NCI-H1092 (cell line): Measurements from ENCODE around the gene PXMP4.

ENCODE experiments used
- DNase-seq: peaks from one replicate; lab custom pipeline; 2025; lab: John Stamatoyannopoulos, UW

The PXMP4 gene

DNA sequence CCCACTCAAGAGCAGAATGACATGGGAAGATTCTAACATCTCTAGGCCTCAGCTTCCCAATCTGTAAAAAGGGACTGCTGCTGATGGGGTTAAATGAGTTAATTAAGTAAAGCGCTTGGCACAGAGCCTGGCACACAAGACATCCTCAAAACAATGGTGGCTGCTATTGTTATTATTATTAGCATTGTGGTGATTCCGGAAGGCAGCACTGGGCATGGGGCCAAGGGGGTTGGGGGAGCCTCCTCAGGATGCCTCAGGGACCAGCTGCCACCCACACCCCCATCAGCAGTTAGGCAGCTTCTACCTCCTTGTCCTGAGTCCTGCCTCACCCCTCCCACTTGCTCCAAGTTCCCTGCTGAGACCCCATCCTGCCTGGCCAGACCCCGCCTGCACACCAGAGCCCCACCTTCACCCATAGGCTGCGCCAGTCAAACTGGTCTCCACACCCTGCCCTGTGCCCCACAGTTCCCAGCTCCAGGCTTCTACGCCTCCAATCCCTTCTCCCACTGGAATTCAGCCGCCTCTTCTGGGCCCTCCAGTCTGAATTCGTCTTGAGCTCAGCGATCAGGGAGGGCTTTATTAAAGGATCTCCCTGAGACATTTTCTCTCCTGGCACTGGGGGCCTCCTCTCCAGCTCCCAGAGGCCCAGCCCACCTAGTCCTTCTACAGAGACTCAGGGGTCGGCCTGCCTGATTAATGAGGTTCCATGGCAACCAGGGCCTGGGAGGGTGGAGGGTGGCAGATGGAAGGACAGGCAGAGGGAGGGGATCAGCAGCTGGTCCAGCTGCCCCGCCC is 35.4 kb downstream of the PXMP4 start:
- DNase-seq: no peak

DNA sequence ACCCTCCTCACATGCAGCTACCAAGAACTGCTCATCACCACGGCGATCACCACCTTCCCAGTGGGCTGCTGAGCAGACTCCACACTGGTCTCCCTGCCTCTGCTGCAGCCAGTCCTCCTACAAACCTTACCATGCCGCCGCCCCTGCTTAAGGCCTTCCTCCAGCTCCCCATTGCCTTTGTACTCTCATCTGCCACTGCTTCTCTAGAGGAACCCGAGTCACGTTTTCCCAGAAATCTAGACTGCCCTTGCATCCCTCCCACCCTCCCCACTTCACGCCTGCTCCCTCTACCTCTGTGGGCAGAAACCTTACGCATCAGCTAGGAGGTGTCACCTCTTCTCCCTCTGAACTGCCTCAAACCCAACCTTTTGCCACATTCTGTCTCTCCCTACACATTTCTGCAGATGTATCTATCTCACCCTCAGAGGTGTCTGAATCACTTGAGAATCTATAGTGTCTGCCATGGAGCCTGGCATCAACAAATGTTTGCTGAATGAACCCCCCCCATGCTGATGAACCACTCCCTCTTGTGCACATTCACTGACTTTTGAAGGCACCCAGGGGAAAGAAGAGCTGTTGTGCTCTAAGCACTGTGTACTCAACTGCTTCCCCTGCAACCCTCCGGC is 38.3 kb downstream of the PXMP4 start:
- no peak for DNase-seq

DNA sequence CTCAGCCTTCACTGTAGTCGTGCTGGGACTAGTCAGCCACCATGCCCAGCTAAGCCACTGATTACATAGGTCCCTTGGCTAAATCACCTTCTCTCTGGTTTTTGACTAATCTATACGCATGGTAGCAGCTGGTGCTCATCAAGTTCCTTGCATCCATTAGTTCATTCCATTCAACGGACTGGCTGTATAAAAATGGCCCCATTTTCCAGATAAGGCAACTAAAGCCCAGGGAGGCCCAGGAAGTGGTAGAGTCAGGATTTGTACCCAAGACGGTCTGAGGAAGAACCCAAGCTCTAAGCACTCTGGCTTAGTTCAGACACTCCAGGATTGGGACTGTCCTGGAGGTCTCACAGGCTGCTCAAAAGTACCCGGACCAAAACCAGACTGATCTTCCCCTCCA is 38.8 kb downstream of the PXMP4 start:
- DNase-seq: no peak

DNA sequence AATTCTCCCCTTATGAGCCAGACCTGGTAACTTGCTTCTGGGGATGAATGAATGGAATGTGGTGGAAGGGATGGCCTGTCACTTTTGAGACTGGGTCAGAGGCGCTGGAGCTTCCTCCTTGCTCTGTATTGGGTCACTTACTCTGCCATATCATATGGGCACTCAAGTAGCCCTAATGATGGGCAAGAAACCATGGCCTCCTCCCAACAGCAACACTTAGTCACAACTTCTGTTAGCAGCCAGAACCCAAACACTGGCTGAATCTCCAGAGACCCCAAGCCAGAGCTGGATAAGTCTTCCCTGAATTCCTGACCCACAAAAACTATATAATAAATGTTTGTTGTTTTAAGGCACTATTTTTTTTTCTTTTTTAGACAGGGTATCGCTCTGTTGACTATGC is 39.4 kb downstream of the PXMP4 start:
- DNase-seq: no peak

DNA sequence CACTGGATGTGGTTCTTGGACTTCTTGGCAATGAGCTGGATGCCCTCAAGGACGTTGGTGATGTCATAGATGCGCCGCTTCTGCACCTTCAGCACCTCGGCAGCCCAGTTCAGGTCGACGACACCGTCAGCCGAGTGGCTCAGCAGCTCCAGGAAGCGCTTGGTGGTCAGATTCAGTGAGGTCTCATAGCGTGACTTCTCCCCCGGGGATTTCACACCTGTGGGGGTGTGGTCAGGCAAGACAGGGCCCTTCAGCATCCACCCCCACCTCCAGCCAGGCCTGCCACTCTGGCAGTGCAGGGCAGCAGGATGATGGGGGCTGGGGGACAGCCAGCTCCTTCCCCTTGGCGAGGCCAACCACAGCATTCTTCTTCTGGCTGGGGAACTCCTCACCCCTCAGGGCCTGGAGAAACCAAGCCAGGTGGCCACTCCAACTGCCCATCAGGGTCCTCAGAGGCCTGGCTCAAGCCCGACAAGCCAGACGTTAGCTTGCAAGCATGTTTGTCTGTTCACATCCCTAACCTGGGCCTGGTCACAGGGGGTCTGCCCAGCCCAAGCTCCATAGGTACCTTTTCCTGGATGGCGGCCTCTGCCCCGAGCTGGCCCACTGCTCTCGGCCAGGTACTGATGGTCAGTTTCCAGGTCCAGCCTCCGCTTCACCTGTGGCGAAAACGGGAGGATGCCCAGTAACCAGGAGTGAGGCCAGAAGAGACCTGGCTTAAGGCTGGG is 40.2 kb downstream of the PXMP4 start:
- no peak for DNase-seq

DNA sequence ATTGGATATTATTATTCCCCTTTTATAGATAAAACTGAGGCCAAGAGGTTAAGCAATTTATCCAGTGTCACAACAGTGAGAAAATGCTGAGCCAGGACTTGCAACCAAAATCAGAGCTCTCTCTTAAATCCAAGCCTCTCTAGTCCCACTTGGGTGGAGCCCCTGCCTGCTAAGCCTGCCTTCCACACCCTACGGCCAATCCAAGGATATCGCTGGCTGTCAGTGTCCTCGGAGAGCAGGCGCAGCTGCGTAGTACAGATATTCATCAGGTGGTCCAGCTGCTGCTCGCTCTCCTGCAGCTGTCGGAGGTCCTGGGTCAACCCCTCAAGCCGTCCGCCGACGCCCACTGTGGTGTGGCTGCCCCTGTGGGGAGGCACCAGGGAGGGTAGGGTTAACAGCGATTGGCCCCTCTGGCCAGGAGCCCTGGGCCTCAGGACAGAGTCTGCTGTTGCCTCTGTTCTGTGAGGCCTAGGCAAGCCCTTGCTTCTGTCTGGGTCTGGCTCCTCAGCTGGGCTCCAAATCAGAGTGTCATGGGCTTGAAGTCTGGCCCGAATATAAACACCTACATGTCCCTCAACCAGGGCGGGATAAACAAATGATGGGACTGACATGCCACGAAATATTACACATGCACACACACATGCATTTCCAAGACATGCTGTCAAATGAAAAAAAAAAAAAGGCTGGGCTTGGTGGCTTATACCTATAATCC is 42.0 kb downstream of the PXMP4 start:
- DNase-seq: no peak

DNA sequence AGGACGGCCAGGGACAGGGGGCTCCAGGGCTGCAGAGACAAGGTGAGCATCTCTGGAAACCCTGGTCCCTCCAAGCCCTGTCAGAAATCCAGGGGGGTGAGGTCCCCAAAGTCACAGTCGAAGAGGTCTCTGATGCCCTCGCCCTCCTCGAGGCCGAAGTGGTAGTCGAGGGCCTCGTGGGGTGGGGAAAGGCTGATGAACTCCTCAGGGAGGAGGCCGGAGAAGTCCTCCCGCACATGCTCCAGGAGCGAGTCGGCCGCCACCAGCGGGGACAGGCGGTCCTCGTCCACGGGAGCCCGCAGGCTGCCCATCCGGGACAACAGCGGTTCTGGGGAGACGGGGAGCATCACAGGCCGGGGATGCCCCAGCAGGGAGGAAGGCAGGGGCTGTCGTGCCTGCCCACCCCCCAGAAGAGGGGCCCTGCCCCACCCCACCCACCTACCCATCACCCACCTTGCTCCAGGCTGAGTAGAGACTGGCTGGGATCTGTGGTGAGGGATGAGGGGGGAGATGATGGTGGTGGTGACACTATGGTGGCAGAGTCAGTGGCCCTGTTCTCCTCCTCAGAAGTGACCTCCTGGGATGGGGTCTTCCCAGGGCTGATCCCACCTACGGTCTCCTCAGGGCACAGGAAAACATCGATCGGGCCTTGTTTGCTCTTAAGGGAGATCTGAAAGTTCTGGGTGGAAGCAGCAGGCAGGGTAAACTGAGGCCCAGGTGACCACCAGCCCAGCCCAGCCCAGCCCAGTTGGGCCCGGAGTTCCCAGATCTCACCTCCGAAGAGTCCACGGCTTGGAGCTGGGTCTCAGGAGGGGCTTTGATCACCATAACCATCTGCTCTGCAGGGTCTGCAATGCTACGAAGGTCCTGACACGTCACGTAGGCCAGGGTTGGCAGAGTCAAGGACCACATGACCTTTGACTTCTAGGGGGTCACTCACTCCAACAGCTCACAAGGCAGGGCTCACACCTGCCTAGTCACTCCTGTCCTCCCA is 43.2 kb downstream of the PXMP4 start:
- DNase-seq: no peak

DNA sequence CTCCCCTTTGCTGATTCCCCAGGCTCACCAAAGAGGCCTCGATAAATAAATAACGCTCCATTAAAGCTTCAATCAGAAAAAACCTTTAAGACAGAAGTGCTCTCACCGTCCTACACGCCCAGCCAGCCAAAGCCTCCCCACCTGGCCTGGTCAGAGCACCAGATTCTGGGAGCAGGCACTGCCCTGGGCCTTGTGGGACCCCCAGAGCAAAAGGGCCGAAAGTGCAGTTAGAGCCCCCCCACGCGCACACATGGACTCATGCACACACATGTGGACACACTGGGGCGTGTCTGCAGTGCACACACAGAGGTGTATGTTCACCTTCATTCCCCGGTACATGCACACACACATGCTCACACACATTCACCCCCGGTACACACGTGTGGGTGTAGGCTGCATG is 44.0 kb downstream of the PXMP4 start:
- DNase-seq: no peak

DNA sequence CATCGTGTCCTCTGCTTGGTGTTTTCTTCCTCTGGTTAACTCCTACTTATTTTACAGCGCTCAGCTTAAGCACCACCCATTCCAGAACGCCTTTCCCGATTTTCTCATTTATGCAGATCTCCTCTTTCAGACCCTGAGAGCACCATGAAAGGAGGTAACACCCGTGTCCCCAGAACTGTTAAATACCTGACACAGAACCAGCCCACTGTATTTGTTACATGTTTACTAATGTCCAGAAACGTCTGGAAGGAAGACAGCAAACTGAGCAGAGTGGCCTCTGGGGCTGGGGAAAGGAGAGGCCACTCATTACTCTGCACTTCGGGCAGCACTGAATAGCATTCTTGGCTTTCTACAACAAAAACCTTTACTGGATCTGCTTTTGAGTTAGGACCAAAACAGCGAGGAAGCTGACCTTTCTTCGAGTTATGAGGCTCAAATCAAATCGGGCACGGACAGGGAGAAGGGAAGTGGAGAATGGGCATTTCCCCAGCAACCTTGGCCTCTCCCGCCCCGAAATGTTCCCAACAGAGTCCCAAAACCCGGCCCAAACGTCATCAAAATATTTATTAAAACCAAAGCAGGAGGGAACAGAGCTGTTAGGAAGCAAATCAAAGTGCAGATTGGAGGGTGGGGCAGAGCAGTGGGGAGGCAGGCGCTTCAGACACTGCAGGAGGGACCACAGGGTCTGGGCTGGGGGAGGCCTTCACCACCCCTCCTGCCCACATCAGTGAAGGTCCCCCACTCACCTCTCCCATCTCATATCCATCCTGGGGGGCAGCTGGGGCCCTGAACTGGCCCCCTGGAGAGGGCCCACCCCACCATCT is 44.8 kb downstream of the PXMP4 start:
- no peak for DNase-seq

DNA sequence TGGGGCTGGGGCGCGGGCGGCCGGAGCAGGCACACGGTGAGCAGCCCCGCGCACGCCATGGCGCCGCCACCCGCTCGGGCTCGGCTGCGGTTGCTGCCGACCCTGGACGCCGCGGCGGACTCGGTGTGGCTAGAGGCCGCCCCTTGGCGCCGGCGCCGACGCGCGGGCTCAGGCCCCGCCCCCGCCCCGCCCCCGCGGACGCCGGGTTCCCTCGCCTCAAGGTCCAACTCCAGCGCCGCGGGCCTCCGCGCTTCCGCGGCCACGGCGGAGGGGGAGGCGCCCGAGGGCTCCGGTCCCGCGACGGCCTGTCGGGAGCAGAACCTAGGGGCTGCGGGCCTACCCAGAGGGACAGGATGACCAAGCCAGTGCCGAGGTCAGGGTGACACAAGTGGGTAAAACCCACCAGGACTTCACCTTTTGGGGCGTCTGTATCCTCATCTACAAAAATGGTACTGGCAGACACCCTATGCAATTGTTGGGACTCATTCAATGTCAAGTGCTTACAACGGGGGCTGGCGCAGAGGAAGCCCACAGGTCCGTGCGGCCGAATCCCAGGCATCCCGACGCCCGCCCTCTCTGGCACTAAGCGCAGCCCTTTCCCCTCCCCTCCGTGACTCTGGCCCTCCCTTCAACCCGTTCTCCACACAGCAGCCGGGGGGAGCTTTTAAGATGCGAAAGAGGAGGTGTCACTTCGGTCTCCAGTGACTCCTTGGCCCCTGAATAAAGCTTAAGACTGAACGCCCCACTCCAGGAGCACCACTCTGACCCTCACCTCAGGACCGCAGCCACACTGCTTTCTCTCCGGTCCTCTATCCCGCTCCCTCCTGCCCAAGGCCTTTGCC is 45.6 kb downstream of the PXMP4 start, which contains the start of gene NECAB3:
TSS of gene NECAB3 (minus strand) at position 135 of the 842 bp plus-strand sequence. CDS start at position 59, 76 bp downstream.
- peak; percentile 69 for DNase-seq

DNA sequence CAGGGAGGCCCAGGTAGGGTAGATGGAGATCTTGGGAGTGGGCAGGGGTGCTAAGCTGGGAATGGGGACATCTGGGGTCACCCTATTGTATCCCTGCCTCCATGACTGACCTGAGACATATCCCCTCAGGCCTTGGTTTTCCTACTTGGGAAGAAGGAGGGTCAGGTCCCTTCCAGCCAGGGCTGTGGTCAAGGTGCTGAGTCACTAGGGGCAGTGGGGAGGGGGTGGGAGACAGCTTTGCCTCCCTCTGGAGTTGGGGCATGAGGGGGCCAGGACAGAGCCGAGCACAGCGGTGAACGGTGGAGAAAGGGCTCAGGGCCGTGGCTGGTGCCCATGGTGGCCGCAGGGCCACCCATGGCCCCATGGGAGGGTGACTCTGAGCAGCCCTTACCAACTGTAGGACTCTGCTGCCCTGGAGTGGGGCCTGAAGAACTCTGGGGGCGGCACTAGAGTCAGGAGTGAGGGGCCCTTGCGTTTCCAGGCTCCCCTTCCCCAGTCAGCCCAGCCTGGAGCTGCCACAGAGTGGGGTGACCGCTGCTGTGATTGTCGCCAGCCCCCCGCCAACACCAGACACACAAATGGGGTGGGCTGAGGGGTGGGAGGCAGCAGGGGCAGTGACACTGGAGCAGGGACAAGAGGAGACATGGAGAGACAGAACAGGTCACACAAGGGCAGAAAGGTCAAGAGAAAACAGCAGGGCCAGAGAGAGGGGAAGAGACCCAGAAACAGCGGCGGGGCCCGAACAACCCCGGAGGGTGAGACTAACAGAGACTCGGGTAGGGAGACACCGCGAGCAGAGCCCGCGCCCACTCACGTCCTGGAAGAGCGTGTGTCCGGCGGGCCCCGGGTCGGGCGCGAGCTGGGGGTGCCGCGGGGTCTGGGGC is 46.5 kb downstream of the PXMP4 start:
- no peak for DNase-seq

DNA sequence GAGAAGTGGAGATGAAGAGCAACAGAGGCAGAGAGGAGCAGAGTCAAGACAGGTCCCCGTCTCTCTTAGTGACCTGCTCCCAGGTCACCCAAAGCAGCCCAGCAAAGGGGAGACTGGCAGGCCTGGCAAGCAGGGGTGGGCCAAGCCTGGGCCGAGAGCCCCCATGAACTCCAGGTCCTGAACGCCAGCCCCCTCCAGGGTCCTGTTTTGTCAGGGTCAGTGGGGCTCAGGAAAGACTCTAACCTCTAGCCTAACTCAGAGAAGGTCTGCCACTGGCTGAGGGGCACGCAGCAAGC is 47.0 kb downstream of the PXMP4 start:
- no peak for DNase-seq

DNA sequence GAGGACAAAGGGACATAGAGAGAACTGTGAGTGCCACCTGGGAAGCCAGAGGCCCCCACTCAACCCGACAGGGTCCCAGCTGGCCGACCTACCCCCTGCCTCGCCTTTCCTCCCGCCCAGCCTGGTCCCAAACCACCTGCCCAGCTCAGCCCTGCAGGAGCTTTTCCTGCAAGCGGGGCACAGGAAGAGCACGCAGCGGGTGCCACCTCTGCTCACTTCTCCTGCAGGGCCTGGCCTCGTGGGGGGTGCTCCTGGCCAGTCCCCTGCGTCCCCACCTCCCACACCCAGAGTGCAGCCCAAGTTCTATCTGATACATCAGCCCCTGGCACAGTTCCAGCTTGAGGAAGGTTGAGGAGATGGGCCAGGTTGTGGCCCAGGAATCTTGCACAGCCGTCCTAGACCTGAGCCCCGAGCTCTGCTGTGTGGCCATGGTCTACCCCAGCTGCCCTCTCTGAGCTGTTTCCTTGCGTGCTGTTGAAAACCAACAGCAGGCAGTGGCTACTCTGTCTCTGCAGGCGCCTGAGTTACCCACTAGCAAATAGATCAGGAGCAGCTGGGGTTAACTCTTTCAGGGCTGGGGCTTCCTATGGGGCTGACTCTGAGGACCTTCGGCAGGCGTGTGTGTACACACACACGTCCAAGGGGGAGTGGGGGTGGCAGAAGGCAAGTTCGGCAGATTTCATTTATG is 47.5 kb downstream of the PXMP4 start:
- no peak for DNase-seq

DNA sequence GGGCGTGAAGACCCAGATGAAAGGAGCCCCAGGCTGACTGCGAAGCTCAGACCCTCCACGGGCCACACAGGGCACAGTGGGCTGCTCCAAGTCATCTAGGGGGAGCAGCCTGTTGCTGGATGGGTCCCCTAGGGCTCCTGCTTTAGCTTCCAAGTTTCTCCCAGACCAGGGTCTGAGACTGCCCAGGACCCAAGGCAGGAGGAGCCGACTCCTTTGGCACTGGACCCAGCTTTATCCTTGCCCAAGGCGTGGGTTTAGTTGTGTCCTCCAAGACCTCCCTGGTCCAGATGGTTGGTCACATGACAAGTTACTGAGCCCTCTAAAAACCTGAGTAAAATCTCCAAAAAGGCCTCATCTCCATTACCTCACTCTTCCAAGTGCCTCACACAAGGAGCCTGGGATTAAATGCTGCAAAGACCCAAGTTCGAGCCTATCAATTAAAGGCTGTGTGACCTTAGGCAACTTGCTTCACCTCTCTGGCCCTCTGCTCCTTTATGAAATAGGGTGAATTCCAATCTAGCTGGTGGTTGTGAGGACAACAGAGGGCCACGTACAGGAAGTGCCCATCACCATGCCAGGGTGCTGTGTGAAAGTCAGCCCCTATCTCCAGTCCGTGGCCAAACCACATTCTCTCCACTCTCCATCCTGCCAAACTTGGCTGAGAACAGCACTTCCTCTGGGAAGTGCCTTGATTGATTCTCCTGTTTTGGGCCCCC is 48.4 kb downstream of the PXMP4 start:
- no peak for DNase-seq

DNA sequence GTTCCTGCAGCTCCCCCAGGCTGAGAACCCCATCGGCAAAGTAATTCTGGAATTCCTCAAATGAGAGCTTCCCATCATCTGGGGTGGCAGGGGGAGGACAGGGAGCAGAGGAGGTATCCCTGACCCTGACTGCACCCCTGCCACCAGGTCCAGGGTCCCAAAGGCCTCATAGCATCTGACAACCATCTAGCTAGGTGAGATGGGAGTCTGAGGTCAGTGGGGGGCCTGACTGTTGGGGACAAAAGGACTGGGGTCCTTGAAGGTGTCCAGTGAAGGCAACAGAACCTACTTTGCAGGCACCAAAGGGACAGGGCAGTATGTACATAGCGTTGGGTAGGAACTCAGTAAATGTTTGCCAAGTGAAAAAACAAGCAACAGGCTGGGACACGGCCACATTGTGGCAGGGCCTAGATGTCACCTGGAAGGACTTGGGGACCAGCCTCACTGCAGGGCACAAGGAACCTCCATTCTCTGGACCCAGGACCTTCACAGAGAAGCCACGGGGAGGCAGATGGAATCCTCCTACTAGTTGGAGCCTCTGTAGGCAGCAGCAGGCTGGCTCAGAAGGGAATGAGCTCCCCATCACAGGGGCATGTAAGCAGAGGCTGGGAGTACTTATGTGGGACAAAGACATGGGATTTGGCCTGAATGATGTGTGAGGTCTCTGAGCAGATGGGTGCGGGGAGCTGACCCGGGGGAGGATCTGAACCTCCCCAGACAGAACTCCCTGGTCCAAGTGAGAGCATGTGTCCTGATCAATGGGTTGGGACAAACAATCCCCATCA is 49.2 kb downstream of the PXMP4 start:
- no peak for DNase-seq

DNA sequence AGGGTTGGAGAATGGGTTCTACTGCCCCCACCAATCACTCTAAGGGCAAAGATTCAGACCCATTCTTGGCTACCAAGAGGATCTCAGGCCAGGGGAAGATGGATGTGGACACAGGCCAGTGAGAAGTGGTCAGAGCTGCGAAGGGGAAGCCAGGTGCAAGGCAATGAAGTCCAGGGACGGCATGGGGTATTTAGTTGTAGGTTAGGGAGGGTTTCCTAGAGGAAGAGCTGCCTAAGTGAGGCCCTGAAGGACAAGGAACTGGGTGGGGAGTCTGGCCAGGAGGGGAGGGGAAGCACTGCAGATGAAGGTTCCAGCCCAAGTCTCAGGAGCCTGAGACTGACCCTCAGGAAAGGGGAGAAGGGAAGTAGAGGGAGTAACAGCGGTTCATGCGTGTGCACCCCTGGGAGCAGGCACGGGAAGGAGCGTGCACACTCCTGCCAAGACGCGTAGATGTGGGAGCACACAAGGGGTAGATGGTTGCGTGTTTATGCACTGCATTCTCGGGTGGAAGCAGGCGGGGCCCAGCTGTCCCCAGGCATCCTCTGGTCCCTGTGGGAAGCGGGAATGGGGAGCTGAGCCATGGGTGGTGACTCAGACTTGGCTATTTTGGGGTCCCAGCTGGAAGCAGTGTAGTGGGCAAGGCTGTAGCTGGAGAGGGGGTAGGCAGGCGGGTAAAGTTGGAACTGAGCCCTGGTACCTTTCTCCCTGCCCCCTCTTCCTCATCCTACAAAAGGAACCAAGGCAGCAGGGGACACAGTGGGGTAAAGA is 50.1 kb downstream of the PXMP4 start:
- DNase-seq: no peak
